ENCODE data around the gene CLSTN1.

Gene CLSTN1

GRCh38 chr1:9730096-9730901, 93.5 kb downstream of the CLSTN1 start:
- DNase-seq (ENCODE audit: low read depth, low spot score), result no peak

- DNase-seq (ENCODE audit: low read depth, low spot score), result no peak
Observed at GRCh38 chr1:9729523-9729922, 94.2 kb downstream of the CLSTN1 start.

DNA sequence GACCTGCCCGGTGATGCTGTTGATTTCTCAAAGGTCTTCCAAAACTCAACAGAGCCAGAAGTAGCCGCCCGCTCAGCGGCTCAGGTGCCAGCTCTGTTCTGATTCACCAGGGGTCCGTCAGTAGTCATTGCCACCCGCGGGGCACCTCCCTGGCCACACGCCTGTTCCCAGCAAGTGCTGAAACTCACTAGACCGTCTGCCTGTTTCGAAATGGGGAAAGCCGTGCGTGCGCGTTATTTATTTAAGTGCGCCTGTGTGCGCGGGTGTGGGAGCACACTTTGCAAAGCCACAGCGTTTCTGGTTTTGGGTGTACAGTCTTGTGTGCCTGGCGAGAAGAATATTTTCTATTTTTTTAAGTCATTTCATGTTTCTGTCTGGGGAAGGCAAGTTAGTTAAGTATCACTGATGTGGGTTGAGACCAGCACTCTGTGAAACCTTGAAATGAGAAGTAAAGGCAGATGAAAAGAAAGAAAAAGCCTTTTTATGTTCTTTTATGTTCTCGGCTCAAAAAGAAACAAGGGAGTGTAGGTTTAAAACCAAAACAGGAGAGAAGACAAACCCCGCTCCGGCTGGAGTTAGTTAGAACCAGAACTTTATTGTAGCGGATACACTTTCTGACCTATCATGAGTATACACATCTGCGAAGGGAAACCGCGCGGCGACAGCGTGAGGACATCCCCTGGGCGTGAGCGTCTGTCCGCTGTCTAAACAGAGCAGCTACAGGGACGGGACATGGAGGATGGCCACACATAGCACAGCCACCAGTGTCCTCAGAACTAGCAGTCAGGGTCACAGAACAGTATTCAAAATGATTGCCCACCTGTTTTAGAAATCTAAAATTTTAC, 95.1 kb downstream of the CLSTN1 start:
- DNase-seq (ENCODE audit: low read depth, low spot score), result no peak

DNA sequence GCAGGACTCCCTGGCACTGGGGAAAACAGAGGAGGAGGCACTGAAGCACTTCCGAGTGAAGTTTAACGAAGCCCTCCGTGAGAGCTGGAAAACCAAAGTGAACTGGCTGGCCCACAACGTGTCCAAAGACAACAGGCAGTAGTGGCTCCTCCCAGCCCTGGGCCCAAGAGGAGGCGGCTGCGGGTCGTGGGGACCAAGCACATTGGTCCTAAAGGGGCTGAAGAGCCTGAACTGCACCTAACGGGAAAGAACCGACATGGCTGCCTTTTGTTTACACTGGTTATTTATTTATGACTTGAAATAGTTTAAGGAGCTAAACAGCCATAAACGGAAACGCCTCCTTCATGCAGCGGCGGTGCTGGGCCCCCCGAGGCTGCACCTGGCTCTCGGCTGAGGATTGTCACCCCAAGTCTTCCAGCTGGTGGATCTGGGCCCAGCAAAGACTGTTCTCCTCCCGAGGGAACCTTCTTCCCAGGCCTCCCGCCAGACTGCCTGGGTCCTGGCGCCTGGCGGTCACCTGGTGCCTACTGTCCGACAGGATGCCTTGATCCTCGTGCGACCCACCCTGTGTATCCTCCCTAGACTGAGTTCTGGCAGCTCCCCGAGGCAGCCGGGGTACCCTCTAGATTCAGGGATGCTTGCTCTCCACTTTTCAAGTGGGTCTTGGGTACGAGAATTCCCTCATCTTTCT, 96.7 kb downstream of the CLSTN1 start:
- no peak for DNase-seq (ENCODE audit: low read depth, low spot score)

DNA sequence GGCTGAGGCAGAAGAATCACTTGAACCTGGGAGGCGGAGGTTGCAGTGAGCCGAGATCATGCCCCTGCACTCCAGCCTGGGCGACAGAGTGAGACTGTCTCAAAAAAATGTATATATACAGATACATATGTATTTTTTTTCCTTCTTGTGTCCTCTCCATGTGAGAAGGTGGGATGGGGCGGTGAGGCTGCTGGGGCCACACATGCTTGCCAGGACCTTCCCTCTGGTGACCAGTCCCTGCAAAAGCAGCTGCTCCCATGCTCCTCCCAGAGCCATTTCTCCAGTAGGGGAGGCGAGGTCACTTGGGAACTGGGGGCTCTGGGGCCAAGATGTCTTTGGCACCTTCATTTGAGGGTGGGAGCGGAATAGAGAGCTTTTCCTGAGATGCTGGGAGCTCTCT, 97.4 kb downstream of the CLSTN1 start:
- no peak for DNase-seq (ENCODE audit: low read depth, low spot score)

GRCh38 chr1:9724706-9725476, 98.9 kb downstream of the CLSTN1 start:
- no peak for DNase-seq (ENCODE audit: low read depth, low spot score)

- no peak for DNase-seq (ENCODE audit: low read depth, low spot score)
Observed at GRCh38 chr1:9723926-9724325, 99.8 kb downstream of the CLSTN1 start.

DNA sequence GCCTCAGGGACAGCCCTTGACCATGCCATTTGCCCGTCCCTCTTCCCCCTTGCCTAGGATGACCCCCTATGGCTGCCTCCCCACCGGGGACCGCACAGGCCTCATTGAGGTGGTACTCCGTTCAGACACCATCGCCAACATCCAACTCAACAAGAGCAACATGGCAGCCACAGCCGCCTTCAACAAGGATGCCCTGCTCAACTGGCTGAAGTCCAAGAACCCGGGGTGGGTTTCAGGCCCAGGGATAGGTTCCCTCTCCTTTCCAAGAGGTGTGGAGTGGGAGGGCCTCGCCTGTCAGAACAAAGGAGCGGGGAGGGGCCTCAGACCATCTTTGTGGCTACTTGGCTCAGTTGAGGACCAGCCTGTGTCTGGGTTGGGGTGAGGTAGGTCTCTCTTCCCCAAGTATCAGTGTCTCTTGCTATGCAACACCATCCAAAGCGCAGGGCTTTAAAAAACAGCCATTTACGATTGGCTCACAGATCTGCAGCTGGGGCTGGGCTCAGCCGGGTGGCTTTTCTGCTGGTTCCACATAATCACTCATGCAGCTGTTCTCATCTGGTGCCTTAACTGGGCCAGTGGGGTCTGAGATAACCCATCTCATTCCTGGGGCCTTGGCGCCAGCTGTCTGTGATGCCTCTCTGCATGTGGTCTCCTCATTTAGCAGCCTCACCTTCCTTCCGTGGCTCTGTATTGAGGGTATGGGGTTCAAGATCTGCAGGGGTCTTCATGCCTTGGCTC, 100.5 kb downstream of the CLSTN1 start:
- no peak for DNase-seq (ENCODE audit: low read depth, low spot score)

GRCh38 chr1:9722378-9722749, 101.4 kb downstream of the CLSTN1 start:
- no peak for DNase-seq (ENCODE audit: low read depth, low spot score)

DNA sequence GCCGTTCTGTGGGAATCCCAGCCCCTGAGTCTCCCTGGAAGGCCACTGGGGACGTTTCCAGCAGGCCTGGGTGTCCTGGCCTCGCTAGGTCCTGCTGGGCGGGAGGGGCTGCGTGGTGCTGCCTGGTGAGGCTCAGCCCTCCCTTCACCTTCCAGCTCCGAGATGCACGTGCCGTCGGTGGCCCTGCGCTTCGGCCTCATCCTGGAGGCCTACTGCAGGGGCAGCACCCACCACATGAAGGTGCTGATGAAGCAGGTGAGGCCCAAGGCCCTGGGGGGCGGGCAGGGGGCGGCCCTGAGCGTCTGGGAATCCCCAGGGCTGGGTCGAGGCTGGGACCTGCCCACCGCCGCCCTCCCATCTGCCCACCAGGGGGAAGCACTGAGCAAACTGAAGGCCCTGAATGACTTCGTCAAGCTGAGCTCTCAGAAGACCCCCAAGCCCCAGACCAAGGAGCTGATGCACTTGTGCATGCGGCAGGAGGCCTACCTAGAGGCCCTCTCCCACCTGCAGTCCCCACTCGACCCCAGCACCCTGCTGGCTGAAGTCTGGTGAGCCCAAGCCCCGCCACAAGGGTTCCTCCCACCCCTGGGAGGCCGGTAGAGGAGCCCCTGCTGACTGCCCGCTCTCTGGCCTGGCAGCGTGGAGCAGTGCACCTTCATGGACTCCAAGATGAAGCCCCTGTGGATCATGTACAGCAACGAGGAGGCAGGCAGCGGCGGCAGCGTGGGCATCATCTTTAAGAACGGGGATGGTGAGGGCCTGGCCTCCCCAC, 102.0 kb downstream of the CLSTN1 start:
- DNase-seq (ENCODE audit: low read depth, low spot score), result no peak

DNA sequence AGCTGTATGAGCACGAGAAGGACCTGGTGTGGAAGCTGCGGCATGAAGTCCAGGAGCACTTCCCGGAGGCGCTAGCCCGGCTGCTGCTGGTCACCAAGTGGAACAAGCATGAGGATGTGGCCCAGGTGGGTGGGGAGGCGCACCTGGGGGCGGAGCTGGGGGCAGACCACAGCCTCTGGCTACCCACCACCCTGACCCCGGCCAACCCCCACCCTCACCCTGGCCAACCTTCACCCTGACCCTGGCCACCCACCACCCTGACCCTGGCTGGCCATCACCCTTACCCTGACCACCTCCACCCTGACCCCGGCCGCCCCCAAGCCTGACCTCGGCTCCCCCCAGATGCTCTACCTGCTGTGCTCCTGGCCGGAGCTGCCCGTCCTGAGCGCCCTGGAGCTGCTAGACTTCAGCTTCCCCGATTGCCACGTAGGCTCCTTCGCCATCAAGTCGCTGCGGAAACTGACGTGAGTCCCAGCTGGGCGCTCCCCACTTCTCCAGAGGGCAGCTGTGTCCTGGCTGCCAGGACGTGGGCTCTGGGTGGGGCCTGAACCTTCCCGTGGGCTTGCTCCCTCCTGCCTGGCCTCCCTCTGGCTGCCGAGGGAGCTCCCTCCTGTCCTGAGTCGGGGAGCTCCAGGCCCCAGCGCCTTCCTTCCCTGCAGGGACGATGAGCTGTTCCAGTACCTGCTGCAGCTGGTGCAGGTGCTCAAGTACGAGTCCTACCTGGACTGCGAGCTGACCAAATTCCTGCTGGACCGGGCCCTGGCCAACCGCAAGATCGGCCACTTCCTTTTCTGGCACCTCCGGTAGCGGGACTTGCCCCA, 102.8 kb downstream of the CLSTN1 start:
- DNase-seq (ENCODE audit: low read depth, low spot score), result no peak

DNA sequence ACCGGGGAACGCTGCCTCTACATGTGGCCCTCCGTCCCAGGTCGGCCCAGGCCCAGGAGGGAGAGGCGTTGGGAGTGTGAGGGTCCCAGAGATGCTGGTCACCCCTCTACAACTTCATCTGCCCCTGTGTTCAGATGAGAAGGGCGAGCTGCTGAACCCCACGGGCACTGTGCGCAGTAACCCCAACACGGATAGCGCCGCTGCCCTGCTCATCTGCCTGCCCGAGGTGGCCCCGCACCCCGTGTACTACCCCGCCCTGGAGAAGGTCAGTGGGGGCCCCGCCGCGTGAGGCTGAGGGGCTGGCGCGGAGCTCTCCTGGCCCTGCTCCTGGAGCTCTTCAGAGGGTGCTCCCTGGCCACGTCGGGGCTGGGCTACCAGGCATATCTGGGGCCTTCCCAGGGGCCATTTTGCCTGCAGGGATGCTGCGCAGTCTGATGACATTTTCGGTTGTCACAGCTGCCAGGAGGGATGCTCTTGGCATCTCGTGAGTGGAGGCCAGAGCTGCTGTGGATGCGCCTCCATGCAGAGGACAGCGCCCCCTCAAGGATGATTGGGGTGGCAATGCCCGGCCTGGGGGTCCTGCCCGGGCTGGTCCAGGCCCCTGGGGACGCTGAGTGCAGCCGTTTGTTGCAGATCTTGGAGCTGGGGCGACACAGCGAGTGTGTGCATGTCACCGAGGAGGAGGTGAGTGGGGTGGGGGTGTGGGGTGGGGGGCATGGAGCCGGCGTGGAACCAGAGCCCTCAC, 103.6 kb downstream of the CLSTN1 start:
- no peak for DNase-seq (ENCODE audit: low read depth, low spot score)

GRCh38 chr1:9718006-9718680, 105.6 kb downstream of the CLSTN1 start:
- no peak for DNase-seq (ENCODE audit: low read depth, low spot score)

- DNase-seq (ENCODE audit: low read depth, low spot score), result no peak
Observed at GRCh38 chr1:9717193-9718005, 106.4 kb downstream of the CLSTN1 start.

GRCh38 chr1:9716404-9717192, 107.2 kb downstream of the CLSTN1 start:
- DNase-seq (ENCODE audit: low read depth, low spot score), result no peak

DNA sequence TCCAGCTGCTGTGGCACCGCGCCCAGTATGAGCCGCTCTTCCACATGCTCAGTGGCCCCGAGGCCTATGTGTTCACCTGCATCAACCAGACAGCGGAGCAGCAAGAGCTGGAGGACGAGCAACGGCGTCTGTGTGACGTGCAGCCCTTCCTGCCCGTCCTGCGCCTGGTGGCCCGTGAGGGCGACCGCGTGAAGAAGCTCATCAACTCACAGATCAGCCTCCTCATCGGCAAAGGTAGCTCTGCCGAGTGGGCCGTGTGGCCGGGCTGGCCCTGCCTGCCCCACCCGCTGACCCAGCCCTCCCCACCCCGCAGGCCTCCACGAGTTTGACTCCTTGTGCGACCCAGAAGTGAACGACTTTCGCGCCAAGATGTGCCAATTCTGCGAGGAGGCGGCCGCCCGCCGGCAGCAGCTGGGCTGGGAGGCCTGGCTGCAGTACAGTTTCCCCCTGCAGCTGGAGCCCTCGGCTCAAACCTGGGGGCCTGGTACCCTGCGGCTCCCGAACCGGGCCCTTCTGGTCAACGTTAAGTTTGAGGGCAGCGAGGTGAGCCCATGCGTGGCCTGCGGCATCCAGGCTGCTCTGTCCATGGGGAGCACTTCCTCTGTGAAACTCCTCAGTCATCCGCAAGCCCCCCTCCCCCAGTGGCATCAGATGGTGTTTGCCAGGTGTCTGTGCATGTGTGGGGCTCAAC, 108.1 kb downstream of the CLSTN1 start:
- DNase-seq (ENCODE audit: low read depth, low spot score), result no peak
